CD14-positive monocyte (primary cell): ENCODE results near the gene KRT76. TPM values are rescaled to one million over a fixed set of nuclear protein-coding genes. Genes with fewer than 3 reads are reported as not detected.

Experiments used
- DNase-seq, 3 donors: peaks; one replicate each; pipeline ENCODE4 v3.0.0-alpha.2; 2011 to 2022
- H2AFZ ChIP-seq: 2 replicates; pipeline ENCODE4 v1.6.0; 2012; ENCODE audit warnings: mild to moderate bottlenecking, low read depth, low read length, inconsistent platforms; ENCODE audit not compliant: insufficient read depth, poor library complexity, severe bottlenecking
- H3K27ac ChIP-seq, 2 donors: 1 replicate in 1 of 2; 2 replicates in 1 of 2; pipeline ENCODE4 v1.5.1; 2012 to 2013; ENCODE audit warnings: low read length in 2 of 2, control low read depth in 1 of 2, inconsistent platforms in 1 of 2, low read depth in 1 of 2, mild to moderate bottlenecking in 1 of 2
- H3K27me3 ChIP-seq, 2 donors: one replicate each; pipeline versions ENCODE4 v1.6.0 to v1.6.1; 2011 to 2013; ENCODE audit warnings: low read length in 2 of 2; ENCODE audit not compliant: control insufficient read depth in 2 of 2, insufficient read depth in 2 of 2
- H3K36me3 ChIP-seq, 2 donors: replicated peaks in 1 of 2; 1 replicate in 1 of 2; 2 replicates in 1 of 2; pipeline versions ENCODE4 v1.5.1 to v1.6.1; 2012 to 2013; ENCODE audit warnings: low read length in 2 of 2, control low read depth in 1 of 2, inconsistent platforms in 1 of 2, mild to moderate bottlenecking in 1 of 2; ENCODE audit not compliant: insufficient read depth in 2 of 2, control insufficient read depth in 1 of 2
- H3K4me1 ChIP-seq, 2 donors: 1 replicate in 1 of 2; 2 replicates in 1 of 2; pipeline versions ENCODE4 v1.5.1 to v1.6.1; 2012 to 2013; ENCODE audit warnings: low read length in 2 of 2, control low read depth in 1 of 2, inconsistent platforms in 1 of 2, mild to moderate bottlenecking in 1 of 2, moderate library complexity in 1 of 2; ENCODE audit not compliant: insufficient read depth in 2 of 2, control insufficient read depth in 1 of 2
- H3K4me2 ChIP-seq: replicated peaks from 2 replicates; pipeline ENCODE3; 2012; ENCODE audit warnings: low read length, moderate library complexity, mild to moderate bottlenecking; ENCODE audit not compliant: poor library complexity, severe bottlenecking; ENCODE audit errors: extremely low read depth
- H3K4me3 ChIP-seq, 3 experiments: fragments of 200-600 bp in 1 of 3; sonication (generic) in 1 of 3; replicated peaks in 1 of 3; 1 replicate in 2 of 3; 2 replicates in 1 of 3; pipeline ENCODE4 v1.5.1; 2011 to 2013; ENCODE audit warnings: low read length in 3 of 3, mild to moderate bottlenecking in 3 of 3, control low read depth in 2 of 3, low read depth in 2 of 3, inconsistent platforms in 1 of 3, moderate library complexity in 1 of 3
- H3K79me2 ChIP-seq: 2 replicates; pipeline ENCODE4 v1.6.0; 2012; ENCODE audit warnings: mild to moderate bottlenecking, control low read depth, inconsistent platforms, low read length, moderate library complexity; ENCODE audit not compliant: insufficient read depth
- H3K9ac ChIP-seq: 2 replicates; pipeline ENCODE4 v1.6.0; 2017; ENCODE audit warnings: low read length, mild to moderate bottlenecking; ENCODE audit not compliant: insufficient read depth, poor library complexity, severe bottlenecking
- H3K9me3 ChIP-seq, 2 donors: replicated peaks in 1 of 2; 1 replicate in 1 of 2; 2 replicates in 1 of 2; pipeline versions ENCODE4 v1.5.1 to v1.6.1; 2012 to 2013; ENCODE audit warnings: low read length in 2 of 2, control low read depth in 1 of 2; ENCODE audit not compliant: control insufficient read depth in 1 of 2, insufficient read depth in 1 of 2
- H4K20me1 ChIP-seq: 2 replicates; pipeline ENCODE4 v1.6.0; 2012; ENCODE audit warnings: mild to moderate bottlenecking, low read length, control low read depth, moderate library complexity; ENCODE audit not compliant: insufficient read depth
- H3K27ac Mint-ChIP-seq, 7 donors: one replicate each; pipeline ENCODE4 v1.8.0; 2020; ENCODE audit warnings: mild to moderate bottlenecking in 7 of 7, mixed read lengths in 7 of 7, moderate library complexity in 6 of 7, inconsistent platforms in 2 of 7
- H3K27me3 Mint-ChIP-seq, 3 donors: one replicate each; pipeline ENCODE4 v1.8.0; 2021 to 2022; ENCODE audit warnings: low read depth in 3 of 3, mild to moderate bottlenecking in 3 of 3, mixed read lengths in 3 of 3, moderate library complexity in 3 of 3, inconsistent platforms in 1 of 3
- H3K36me3 Mint-ChIP-seq, 2 donors: one replicate each; pipeline ENCODE4 v1.8.0; 2020; ENCODE audit warnings: mixed read lengths in 2 of 2, inconsistent platforms in 1 of 2, mild to moderate bottlenecking in 1 of 2
- H3K4me1 Mint-ChIP-seq: one replicate; pipeline ENCODE4 v1.8.0; 2020; ENCODE audit warnings: mild to moderate bottlenecking, mixed read lengths
- H3K4me3 Mint-ChIP-seq, 2 donors: one replicate each; pipeline ENCODE4 v1.8.0; 2020; ENCODE audit warnings: mild to moderate bottlenecking in 2 of 2, mixed read lengths in 2 of 2, moderate library complexity in 1 of 2
- H3K9me3 Mint-ChIP-seq, 7 donors: one replicate each; pipeline ENCODE4 v1.8.0; 2020 to 2022; ENCODE audit warnings: mixed read lengths in 7 of 7, mild to moderate bottlenecking in 6 of 7, moderate library complexity in 6 of 7, inconsistent platforms in 2 of 7
- CTCF ChIP-seq: fragments of 200-600 bp; IDR thresholded peaks from one replicate; pipeline ENCODE4 v1.8.0; 2022; ENCODE audit warnings: antibody characterized with exemption, mild to moderate bottlenecking
- WGBS: methylation state at CpG from one replicate; pipeline ENCODE4 v1.1.5; 2013; ENCODE audit warnings: missing lambda C conversion rate; ENCODE audit not compliant: insufficient coverage; 5-methylcytosine and 5-hydroxymethylcytosine counted together
- intact Hi-C, 2 donors: fragments of 100-400 bp; cut with micrococcal nuclease; formaldehyde crosslinking; loops; one replicate each; pipeline versions ENCODE4 v1.15.0 to v1.15.1; 2023
- polyA plus RNA-seq, 3 donors: library from polyadenylated mRNA; depleted of rRNA in 1 of 3; unstranded in 2 of 3; stranded (reverse) in 1 of 3; fragments of 300-500 nt in 2 of 3; fragments of >200 nt in 1 of 3; fragmentation: Illumina TruSeq in 2 of 3; gene quantifications; 1 replicate in 2 of 3; 2 replicates in 1 of 3; pipeline ENCODE4 v1.2.3, GENCODE V29; 2012 to 2021

The KRT76 gene
- polyA plus RNA-seq, 3 donors, result not detected

- peaks cover under 1 to 6% (median 6%) of the 10 kb centered on the region in 3 donors for H3K27me3 Mint-ChIP-seq
- H3K27ac Mint-ChIP-seq, result no peak overlapping the region
- no peak overlapping the region for H3K4me2 ChIP-seq
- H3K4me1 ChIP-seq, result no peaks in the 10 kb centered on the region
- no peaks in the 10 kb centered on the region for H3K9me3 ChIP-seq
- no peak overlapping the region for H3K27ac ChIP-seq
- intact Hi-C loops, result no loop called here
- no peaks in the 10 kb centered on the region for H3K36me3 ChIP-seq
- no peak for DNase-seq
- no peaks in the 10 kb centered on the region for H3K27me3 ChIP-seq
- 67% methylated on average over 1 of the region's 1 CpG for WGBS
- H3K36me3 Mint-ChIP-seq, result no peaks in the 10 kb centered on the region
- H3K4me1 Mint-ChIP-seq, result no peaks in the 10 kb centered on the region
- H3K4me3 ChIP-seq, result no peak overlapping the region
- H3K9me3 Mint-ChIP-seq, result peaks cover 0 to 2% (median 0%) of the 10 kb centered on the region in 7 donors
- H3K9ac ChIP-seq, result no peak overlapping the region
- H3K79me2 ChIP-seq, result no peaks in the 10 kb centered on the region
- H3K4me3 Mint-ChIP-seq, result no peak overlapping the region
- no peaks in the 10 kb centered on the region for H4K20me1 ChIP-seq
- no peak for TF ChIP-seq CTCF
- no peak overlapping the region for H2AFZ ChIP-seq
Observed at GRCh38 chr12:52805000-52805399, 27.9 kb upstream of the KRT76 start.

GRCh38 chr12:52802442-52802841 is 25.3 kb upstream of the KRT76 start:
- Mint-ChIP-seq H3K27ac (no peak overlapping the region), H3K4me3 (no peak overlapping the region)

More at GRCh38 chr12:52802442-52802841, 25.3 kb upstream of the KRT76 start:
- no peak for TF ChIP-seq CTCF
- Histone ChIP-seq H3K9ac (no peak overlapping the region), H3K27ac (no peak overlapping the region), H3K36me3 (no peaks in the 10 kb centered on the region), H3K4me3 (no peak overlapping the region), H3K79me2 (no peaks in the 10 kb centered on the region), H2AFZ (no peak overlapping the region), H3K4me2 (no peak overlapping the region), H3K9me3 (no peaks in the 10 kb centered on the region), H3K4me1 (no peaks in the 10 kb centered on the region), H4K20me1 (no peaks in the 10 kb centered on the region), H3K27me3 (no peaks in the 10 kb centered on the region)
- peaks cover 0 to 2% (median 0%) of the 10 kb centered on the region in 7 donors for H3K9me3 Mint-ChIP-seq
- intact Hi-C loops, result no loop called here
- WGBS, result 71% methylated on average over 5 of the region's 6 CpGs
- no peaks in the 10 kb centered on the region for H3K36me3 Mint-ChIP-seq
- DNase-seq, result no peak
- peaks cover 5 to 9% (median 7%) of the 10 kb centered on the region in 3 donors for H3K27me3 Mint-ChIP-seq
- no peaks in the 10 kb centered on the region for H3K4me1 Mint-ChIP-seq
